Cardiac muscle cell (in vitro differentiated cells and primary cell): Measurements from ENCODE around the gene NSD2. TPM values are rescaled to one million over a fixed set of nuclear protein-coding genes. Genes with fewer than 3 reads are reported as not detected.

ENCODE experiments used
- DNase-seq, 2 donors: peaks; one replicate each; pipeline versions ENCODE4 v3.0.0 to v3.0.0-alpha.2; 2010 to 2017; ENCODE audit warnings: low read depth in 1 of 2, low spot score in 1 of 2
- H3K27ac ChIP-seq: fragments of 200-600 bp; sonication (generic); 2 replicates; pipeline ENCODE4 v1.5.1; 2016
- H3K27me3 ChIP-seq: fragments of 200-600 bp; sonication (generic); 2 replicates; pipeline ENCODE4 v1.6.0; 2016; ENCODE audit warnings: control low read depth
- H3K36me3 ChIP-seq: fragments of 200-600 bp; sonication (generic); 2 replicates; pipeline ENCODE4 v1.5.1; 2016; ENCODE audit warnings: control low read depth
- H3K4me1 ChIP-seq: fragments of 200-600 bp; sonication (generic); 2 replicates; pipeline ENCODE4 v1.8.1; 2017; ENCODE audit warnings: low read depth, mild to moderate bottlenecking, mixed run types
- H3K4me3 ChIP-seq: fragments of 200-600 bp; sonication (generic); 2 replicates; pipeline ENCODE4 v1.5.1; 2016; ENCODE audit warnings: mild to moderate bottlenecking
- H3K9me3 ChIP-seq: fragments of 200-600 bp; sonication (generic); 2 replicates; pipeline ENCODE4 v1.5.1; 2017; ENCODE audit warnings: low read depth, mild to moderate bottlenecking, control low read depth
- CTCF ChIP-seq: IDR thresholded peaks from 2 replicates; pipeline ENCODE4 v1.5.1; 2012; ENCODE audit warnings: low read depth, mild to moderate bottlenecking, low read length
- polyA plus RNA-seq: library from polyadenylated mRNA; unstranded; fragments of >200 nt; fragmentation: Nextera tagmentation; extraction: Ambion mirVana; gene quantifications from 2 replicates; pipeline ENCODE4 v1.2.1, GENCODE V29; 2016
- total RNA-seq: library from RNA; depleted of rRNA; stranded (reverse); fragments of >200 nt; gene quantifications from 2 replicates; pipeline ENCODE4 v1.2.3, GENCODE V29; 2016

Gene NSD2
- total and polyA plus RNA-seq, 2 experiments from 2014 or later, result 49.0 to 91.3 TPM

DNA sequence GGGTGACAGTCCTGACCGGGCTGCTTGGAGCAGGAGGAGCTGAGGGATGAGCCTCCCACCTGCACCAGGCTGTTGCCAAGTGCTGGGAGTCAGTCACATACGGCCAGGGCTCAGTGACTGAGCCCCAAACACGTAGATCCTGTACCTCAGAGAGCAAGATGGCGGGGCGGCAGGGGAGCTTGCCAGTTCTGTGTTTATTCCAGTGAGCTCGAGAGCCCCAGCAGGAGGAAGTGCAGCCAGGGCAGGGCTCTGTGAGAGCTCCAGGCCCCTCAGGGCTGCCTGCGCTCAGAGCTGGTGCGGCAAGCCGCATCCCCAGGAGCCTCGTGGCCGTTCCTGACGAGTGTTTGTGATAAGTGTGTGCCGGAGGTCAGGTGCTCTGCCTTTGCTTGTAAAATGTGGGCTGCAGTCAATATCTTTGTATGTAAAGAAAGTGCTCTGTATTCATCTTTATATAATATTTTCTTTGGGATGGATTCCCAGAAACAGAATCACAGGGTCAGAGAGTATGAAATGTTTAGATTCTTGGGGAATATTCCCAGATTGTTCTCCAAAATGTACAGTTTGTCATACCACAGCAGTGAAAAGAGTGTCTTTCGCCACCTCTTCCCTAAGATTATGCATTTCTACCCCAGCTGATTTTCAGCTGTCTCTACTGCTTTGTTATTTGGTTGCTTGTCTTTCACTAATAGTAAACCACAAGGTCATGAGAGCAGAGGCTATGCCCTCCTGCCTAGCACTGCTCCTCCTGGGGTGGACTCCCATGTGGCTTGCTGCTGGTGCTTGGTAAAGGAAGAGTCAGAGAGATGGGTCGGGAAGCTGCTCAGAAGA, 87.3 kb downstream of the NSD2 start:
- H3K4me3 ChIP-seq, result no peak overlapping the region
- no peaks in the 10 kb centered on the region for H3K27me3 ChIP-seq
- peaks cover 26% of the 10 kb centered on the region for H3K4me1 ChIP-seq
- no peak for DNase-seq
- TF ChIP-seq CTCF, result no peak
- H3K27ac ChIP-seq, result no peak overlapping the region
- no peaks in the 10 kb centered on the region for H3K9me3 ChIP-seq
- peaks cover 25% of the 10 kb centered on the region for H3K36me3 ChIP-seq

GRCh38 chr4:1959104-1959384, 87.9 kb downstream of the NSD2 start:
- Histone ChIP-seq H3K27ac (no peak overlapping the region), H3K27me3 (no peaks in the 10 kb centered on the region), H3K4me3 (no peak overlapping the region), H3K4me1 (peaks cover 31% of the 10 kb centered on the region), H3K36me3 (peaks cover 25% of the 10 kb centered on the region), H3K9me3 (no peaks in the 10 kb centered on the region)
- no peak for TF ChIP-seq CTCF
- no peak for DNase-seq

DNA sequence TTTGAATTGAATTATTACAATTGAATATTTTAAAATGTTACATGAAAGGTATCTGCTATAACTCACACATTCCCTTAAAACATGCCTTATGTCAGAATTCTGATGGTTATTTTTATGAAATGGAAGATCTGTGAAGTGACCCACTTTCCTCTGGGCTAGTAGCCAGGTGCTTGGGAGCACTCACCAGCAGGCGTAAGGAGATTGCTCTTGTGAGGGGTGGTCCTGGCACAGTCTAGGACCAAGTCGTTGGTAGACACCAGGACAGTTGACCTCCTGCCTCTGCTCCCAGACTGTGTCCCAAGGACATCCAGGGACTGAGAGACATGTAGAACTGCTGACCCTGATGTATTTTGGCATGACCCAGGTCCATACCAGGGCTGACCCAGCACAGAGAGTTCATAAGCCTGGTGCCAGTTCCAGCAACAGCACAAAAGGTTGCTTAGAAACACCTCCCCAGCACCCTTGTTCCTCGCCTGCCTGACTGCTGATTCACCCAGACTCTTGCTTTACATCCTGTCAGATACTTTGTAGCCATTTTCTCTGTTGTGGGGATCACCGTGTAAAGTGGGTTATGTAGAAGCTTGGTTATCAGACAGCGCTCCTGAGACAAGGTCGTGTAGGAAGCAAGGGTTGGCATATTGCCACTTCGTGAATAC, 89.1 kb downstream of the NSD2 start:
- DNase-seq, result peak in 1 of 2 donors; percentile 34
- no peaks in the 10 kb centered on the region for H3K27me3 ChIP-seq
- TF ChIP-seq CTCF, result no peak
- peaks cover 38% of the 10 kb centered on the region for H3K4me1 ChIP-seq
- H3K9me3 ChIP-seq, result no peaks in the 10 kb centered on the region
- H3K27ac ChIP-seq, result no peak overlapping the region
- peaks cover 22% of the 10 kb centered on the region for H3K36me3 ChIP-seq
- H3K4me3 ChIP-seq, result no peak overlapping the region

DNA sequence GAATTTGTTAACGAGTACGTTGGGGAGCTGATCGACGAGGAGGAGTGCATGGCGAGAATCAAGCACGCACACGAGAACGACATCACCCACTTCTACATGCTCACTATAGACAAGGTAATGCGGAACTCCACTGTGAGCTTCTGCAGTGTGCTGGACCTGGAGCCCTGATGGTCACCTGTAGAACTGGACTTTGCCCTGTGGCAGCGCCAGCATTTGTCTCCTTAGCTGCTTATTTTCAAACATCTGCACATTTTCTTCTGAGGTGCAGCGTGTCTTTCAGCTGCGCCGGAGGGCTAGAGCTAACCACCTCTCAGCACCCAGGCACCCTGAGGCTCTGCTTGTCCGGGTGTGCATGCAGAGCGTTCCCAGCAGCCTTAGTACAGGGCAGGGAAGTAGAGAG, 89.8 kb downstream of the NSD2 start:
- H3K36me3 ChIP-seq, result peaks cover 14% of the 10 kb centered on the region
- TF ChIP-seq CTCF, result no peak
- H3K4me3 ChIP-seq, result no peak overlapping the region
- DNase-seq, result no peak
- H3K27me3 ChIP-seq, result no peaks in the 10 kb centered on the region
- H3K9me3 ChIP-seq, result no peaks in the 10 kb centered on the region
- peak overlapping the region; percentile 78 for H3K27ac ChIP-seq
- peaks cover 38% of the 10 kb centered on the region for H3K4me1 ChIP-seq

DNA sequence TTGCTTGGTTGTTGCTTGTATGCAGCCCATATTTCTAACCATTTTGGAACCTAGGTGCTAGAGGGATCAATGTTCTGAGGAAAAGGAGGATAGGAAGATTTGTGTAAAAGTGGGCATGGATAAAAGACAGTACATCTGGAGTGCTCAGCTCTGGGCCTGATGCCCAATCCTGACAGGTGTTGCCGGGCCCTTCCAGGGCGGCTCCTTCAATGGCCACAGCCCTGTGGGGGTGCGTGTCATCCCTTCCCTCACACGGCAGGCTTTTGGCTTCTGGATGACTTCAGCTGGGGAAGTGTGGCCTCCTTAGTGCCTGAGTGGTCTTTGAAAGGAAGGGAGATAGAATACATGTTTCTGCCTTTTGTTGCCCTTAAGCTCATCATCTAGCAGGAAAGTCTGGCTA, 90.4 kb downstream of the NSD2 start:
- Histone ChIP-seq H3K36me3 (peaks cover 11% of the 10 kb centered on the region), H3K9me3 (no peaks in the 10 kb centered on the region), H3K4me1 (peaks cover 38% of the 10 kb centered on the region), H3K27me3 (no peaks in the 10 kb centered on the region), H3K4me3 (no peak overlapping the region), H3K27ac (peak overlapping the region; percentile 78)
- no peak for DNase-seq
- TF ChIP-seq CTCF, result no peak
